ENCODE measurements around the gene LCA5L.

DNA sequence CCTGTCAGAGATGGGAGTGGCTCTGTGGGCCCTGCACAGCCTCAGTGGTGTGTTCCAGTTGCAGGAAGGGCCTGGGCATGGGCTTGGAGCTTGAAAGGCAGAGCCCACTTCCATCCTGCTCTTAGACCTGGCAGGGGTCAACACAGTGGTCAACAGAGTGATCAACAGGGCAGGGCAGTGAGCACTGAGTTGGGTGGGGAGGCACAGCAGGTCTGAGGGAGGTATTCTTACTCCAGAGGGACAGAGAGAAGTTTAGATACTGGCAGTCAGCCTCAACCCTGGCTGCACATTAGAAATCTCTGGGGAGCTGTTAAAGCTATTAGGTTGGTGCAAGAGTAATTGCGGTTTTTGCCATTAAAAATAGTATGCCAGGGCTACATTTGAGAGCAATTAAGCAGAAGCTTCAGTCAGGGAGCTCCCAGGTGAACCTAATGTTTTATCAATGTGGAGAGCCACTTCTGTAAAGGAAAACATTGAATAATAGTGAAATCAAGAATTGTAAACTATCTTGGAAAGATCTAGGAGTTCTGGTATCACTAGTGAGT lies 43.9 kb upstream of the LCA5L start:
- TF ChIP-seq GATA2 (IDR thresholded peaks at IDR 0.05; ENCODE audit: low read depth, low read length) (no peak), GATA3 (IDR thresholded peaks at IDR 0.05; ENCODE audit: low read depth, low read length) (no peak)
